Stimulated activated naive CD8-positive, alpha-beta T cell treated with anti-CD3 and anti-CD28 coated beads, Interleukin-15, Interleukin-2, amounts not matched to agents 100 U/mL and 50 U/mL, for 24 hours (primary cell): Measurements from ENCODE around the gene C6orf163.
"Not testable (repeated sequence)": the region's sequence is repeated elsewhere in the genome, so short reads cannot be mapped to it uniquely, and the experiment has no call there.

Source experiments
- ATAC-seq: fragments of 150-1000 bp; cut with Tn5 transposase; one replicate; pipeline ENCODE4 v1.10.0; 2021
- DNase-seq: peaks from one replicate; pipeline ENCODE4 v3.0.0; 2021

C6orf163 gene

GRCh38 chr6:87344731-87345130, at the start of gene C6orf163:
TSS of gene C6orf163 (plus strand) at chr6:87344813. CDS start at chr6:87345100, 287 bp downstream.
- ATAC-seq = no peak
- no peak for DNase-seq

GRCh38 chr6:87297119-87297518, 47.5 kb upstream of the C6orf163 start:
- DNase-seq (no peak), ATAC-seq (no peak)

- not testable (repeated sequence) for ATAC-seq, DNase-seq
Measured at GRCh38 chr6:87301277-87301676, 43.3 kb upstream of the C6orf163 start.

- DNase-seq (no peak), ATAC-seq (no peak)
Measured at GRCh38 chr6:87308970-87309369, 35.6 kb upstream of the C6orf163 start.

GRCh38 chr6:87312860-87313259, 31.8 kb upstream of the C6orf163 start:
- ATAC-seq (no peak), DNase-seq (no peak)

GRCh38 chr6:87315071-87315470, 29.5 kb upstream of the C6orf163 start:
- ATAC-seq (no peak), DNase-seq (no peak)

- ATAC-seq (no peak), DNase-seq (no peak)
Measured at GRCh38 chr6:87319271-87319987, 25.2 kb upstream of the C6orf163 start.

GRCh38 chr6:87322304-87323212, 22.1 kb upstream of the C6orf163 start, which contains the start of gene SMIM8:
TSS of gene SMIM8 (plus strand) at chr6:87322588. CDS start at chr6:87337032, 14,444 bp downstream.
- peak; percentile 100 for ATAC-seq
- peak; percentile 93 for DNase-seq

GRCh38 chr6:87323880-87324279, 20.7 kb upstream of the C6orf163 start:
- DNase-seq, ATAC-seq: not testable (repeated sequence)

- DNase-seq (no peak), ATAC-seq (no peak)
Measured at GRCh38 chr6:87330961-87331360, 13.7 kb upstream of the C6orf163 start.

GRCh38 chr6:87333033-87333432, 11.6 kb upstream of the C6orf163 start:
- ATAC-seq (no peak), DNase-seq (no peak)

- no peak for DNase-seq
- ATAC-seq = no peak
Measured at GRCh38 chr6:87333591-87334181, 10.9 kb upstream of the C6orf163 start.

GRCh38 chr6:87334683-87335082, 9.9 kb upstream of the C6orf163 start:
- ATAC-seq = no peak
- DNase-seq = no peak

GRCh38 chr6:87336367-87336766, 8.2 kb upstream of the C6orf163 start:
- no peak for DNase-seq
- ATAC-seq = no peak

- DNase-seq (no peak), ATAC-seq (no peak)
Measured at GRCh38 chr6:87340230-87340629, 4.4 kb upstream of the C6orf163 start.

- no peak for ATAC-seq
- no peak for DNase-seq
Measured at GRCh38 chr6:87341158-87341557, 3.5 kb upstream of the C6orf163 start.

GRCh38 chr6:87341899-87342298, 2.7 kb upstream of the C6orf163 start:
- ATAC-seq = no peak
- no peak for DNase-seq

- DNase-seq (no peak), ATAC-seq (no peak)
Measured at GRCh38 chr6:87342829-87343228, 1.8 kb upstream of the C6orf163 start.

- DNase-seq = no peak
Measured at GRCh38 chr6:87346700-87347099, 2.1 kb downstream of the C6orf163 start.

GRCh38 chr6:87349896-87350295, 5.3 kb downstream of the C6orf163 start:
- ATAC-seq = no peak
- no peak for DNase-seq

More at GRCh38 chr6:87346700-87347099, 2.1 kb downstream of the C6orf163 start:
- ATAC-seq = no peak

- ATAC-seq = no peak
Measured at GRCh38 chr6:87350516-87350915, 5.9 kb downstream of the C6orf163 start.

GRCh38 chr6:87351583-87351982, 7.0 kb downstream of the C6orf163 start:
- ATAC-seq (no peak), DNase-seq (no peak)

More at GRCh38 chr6:87350516-87350915, 5.9 kb downstream of the C6orf163 start:
- no peak for DNase-seq

GRCh38 chr6:87356181-87356580, 11.6 kb downstream of the C6orf163 start:
- DNase-seq (no peak), ATAC-seq (no peak)
